H1 (cell line): Measurements from ENCODE around the gene ARF3. TPM values are rescaled to one million over a fixed set of nuclear protein-coding genes. Genes with fewer than 3 reads are reported as not detected.
A peak's percentile ranks its signal among the peaks of the same experiment; 100 is the strongest.

Experiments
- CTCF ChIA-PET: fragments of 300-600 bp; sonication (Branson Sonifier 250); formaldehyde crosslinking; loops from one replicate; lab custom pipeline; 2021; ENCODE audit not compliant: partially characterized antibody; lab: Charles Lee
- POLR2A ChIA-PET: fragments of 300-600 bp; sonication (Branson Sonifier 250); formaldehyde crosslinking; loops from one replicate; lab custom pipeline; 2021; ENCODE audit warnings: inconsistent platforms; ENCODE audit not compliant: partially characterized antibody; lab: Charles Lee
- DNase-seq, 2 experiments: peaks; one replicate each; pipeline versions ENCODE4 v3.0.0 to v3.0.0-alpha.2; 2010 to 2022; ENCODE audit warnings: low spot score in 2 of 2, low read depth in 1 of 2, mixed read lengths in 1 of 2
- FAIRE-seq: peaks from 2 replicates; lab custom pipeline; 2011; peaks lifted over from hg19 to GRCh38; lab: Jason Lieb, UNC
- H2AFZ ChIP-seq: 2 replicates; pipeline ENCODE4 v1.8.1; 2012; ENCODE audit warnings: low read length, inconsistent platforms
- H2AK5ac ChIP-seq: 2 replicates; pipeline ENCODE4 v1.6.1; 2013; ENCODE audit warnings: low read depth, low read length
- H2BK120ac ChIP-seq: replicated peaks from 2 replicates; pipeline ENCODE3; 2013; ENCODE audit warnings: low read depth, low read length, inconsistent platforms
- H2BK12ac ChIP-seq: 2 replicates; pipeline ENCODE4 v1.6.1; 2013; ENCODE audit warnings: low read depth, low read length
- H2BK15ac ChIP-seq: 2 replicates; pipeline ENCODE4 v1.6.1; 2013; ENCODE audit warnings: low read length
- H2BK20ac ChIP-seq: 2 replicates; pipeline ENCODE4 v1.6.1; 2013; ENCODE audit warnings: low read length
- H2BK5ac ChIP-seq: 2 replicates; pipeline ENCODE4 v1.6.1; 2013; ENCODE audit warnings: low read depth, low read length
- H3K14ac ChIP-seq: 2 replicates; pipeline ENCODE4 v1.6.1; 2013; ENCODE audit warnings: inconsistent platforms; ENCODE audit not compliant: insufficient read length
- H3K18ac ChIP-seq: 2 replicates; pipeline ENCODE4 v1.6.1; 2013; ENCODE audit warnings: low read length; ENCODE audit errors: extremely low read depth
- H3K23ac ChIP-seq: 2 replicates; pipeline ENCODE4 v1.6.1; 2013; ENCODE audit warnings: inconsistent platforms; ENCODE audit not compliant: insufficient read length
- H3K23me2 ChIP-seq: 2 replicates; pipeline ENCODE4 v1.6.1; 2013; ENCODE audit warnings: low read depth, low read length
- H3K27ac ChIP-seq: 2 replicates; pipeline ENCODE4 v1.6.1; 2011; ENCODE audit warnings: low read depth, low read length, inconsistent platforms
- H3K27me3 ChIP-seq, 4 experiments: replicated peaks in 1 of 4; 1 replicate in 1 of 4; 2 replicates in 3 of 4; pipeline versions ENCODE4 v1.6.1 to v1.8.1; 2011 to 2013; ENCODE audit warnings: low read length in 3 of 4, mild to moderate bottlenecking in 3 of 4, inconsistent platforms in 2 of 4, mixed read lengths in 2 of 4, moderate library complexity in 1 of 4; ENCODE audit not compliant: control insufficient read depth in 3 of 4, insufficient read depth in 3 of 4; ENCODE audit errors: extremely low read depth in 1 of 4
- H3K36me3 ChIP-seq, 4 experiments: 2 replicates each; pipeline versions ENCODE4 v1.6.1 to v1.8.1; 2011 to 2013; ENCODE audit warnings: mild to moderate bottlenecking in 4 of 4, low read length in 3 of 4, moderate library complexity in 2 of 4, control low read depth in 1 of 4, inconsistent platforms in 1 of 4; ENCODE audit not compliant: insufficient read depth in 4 of 4, control insufficient read depth in 2 of 4
- H3K4ac ChIP-seq: replicated peaks from 2 replicates; pipeline ENCODE3; 2013; ENCODE audit warnings: low read length, low read depth, mixed read lengths, inconsistent platforms; ENCODE audit not compliant: insufficient read length
- H3K4me1 ChIP-seq, 4 experiments: replicated peaks in 1 of 4; 1 replicate in 1 of 4; 2 replicates in 3 of 4; pipeline versions ENCODE4 v1.6.1 to v1.8.1; 2011 to 2013; ENCODE audit warnings: low read length in 3 of 4, inconsistent platforms in 2 of 4, mixed read lengths in 1 of 4; ENCODE audit not compliant: insufficient read depth in 4 of 4, control insufficient read depth in 3 of 4
- H3K4me2 ChIP-seq, 2 experiments: 2 replicates each; pipeline versions ENCODE4 v1.6.1 to v1.8.1; 2011 to 2013; ENCODE audit warnings: low read depth in 2 of 2, low read length in 2 of 2, control low read depth in 1 of 2, inconsistent platforms in 1 of 2, mild to moderate bottlenecking in 1 of 2; ENCODE audit not compliant: insufficient read depth in 1 of 2
- H3K4me3 ChIP-seq, 4 experiments: fragments of 200-600, 300-600 bp in 1 of 4; sonication (generic), shearing (Covaris generic), sonication (Bioruptor Twin) in 1 of 4; 2 replicates each; pipeline versions ENCODE4 v1.5.1 to v1.8.1; 2011 to 2016; ENCODE audit warnings: low read length in 4 of 4, low read depth in 3 of 4, control low read depth in 2 of 4, inconsistent platforms in 2 of 4, mild to moderate bottlenecking in 2 of 4, mixed read lengths in 1 of 4, moderate library complexity in 1 of 4; ENCODE audit not compliant: insufficient read depth in 2 of 4; ENCODE audit errors: extremely low read depth in 1 of 4
- H3K56ac ChIP-seq: replicated peaks from 2 replicates; pipeline ENCODE3; 2013; ENCODE audit warnings: low read depth, mild to moderate bottlenecking, mixed read lengths, low read length, inconsistent platforms; ENCODE audit not compliant: insufficient read length
- H3K79me1 ChIP-seq: 2 replicates; pipeline ENCODE4 v1.6.1; 2013; ENCODE audit warnings: low read depth, low read length, control low read depth
- H3K79me2 ChIP-seq, 2 experiments: 2 replicates each; pipeline versions ENCODE4 v1.6.1 to v1.8.1; 2012 to 2013; ENCODE audit warnings: low read length in 2 of 2, mild to moderate bottlenecking in 2 of 2, inconsistent platforms in 1 of 2; ENCODE audit not compliant: insufficient read depth in 2 of 2, control insufficient read depth in 1 of 2
- H3K9ac ChIP-seq, 4 experiments: replicated peaks in 1 of 4; 1 replicate in 1 of 4; 2 replicates in 3 of 4; pipeline versions ENCODE4 v1.6.1 to v1.8.1; 2011 to 2013; ENCODE audit warnings: low read depth in 3 of 4, low read length in 3 of 4, control low read depth in 2 of 4, mild to moderate bottlenecking in 2 of 4, moderate library complexity in 2 of 4, inconsistent platforms in 1 of 4; ENCODE audit errors: extremely low read depth in 1 of 4
- H3K9me3 ChIP-seq, 2 experiments: 2 replicates each; pipeline versions ENCODE4 v1.6.1 to v1.8.1; 2012 to 2013; ENCODE audit warnings: mild to moderate bottlenecking in 2 of 2, moderate library complexity in 2 of 2, control low read depth in 1 of 2, inconsistent platforms in 1 of 2, low read depth in 1 of 2, low read length in 1 of 2, mixed read lengths in 1 of 2; ENCODE audit not compliant: insufficient read depth in 2 of 2
- H4K20me1 ChIP-seq, 2 experiments: replicated peaks in 1 of 2; 2 replicates each; pipeline versions ENCODE3 to v1.8.1; 2011 to 2013; ENCODE audit warnings: inconsistent platforms in 2 of 2, low read length in 2 of 2, mild to moderate bottlenecking in 1 of 2; ENCODE audit not compliant: insufficient read depth in 2 of 2, control insufficient read depth in 1 of 2
- H4K5ac ChIP-seq: 2 replicates; pipeline ENCODE4 v1.6.1; 2013; ENCODE audit warnings: low read length, low read depth, mixed read lengths, inconsistent platforms; ENCODE audit not compliant: insufficient read length
- H4K8ac ChIP-seq: 2 replicates; pipeline ENCODE4 v1.8.0; 2013; ENCODE audit warnings: mild to moderate bottlenecking, moderate library complexity, low read length, inconsistent platforms; ENCODE audit not compliant: insufficient read depth; ENCODE audit errors: extremely low read depth
- H4K91ac ChIP-seq: replicated peaks from 2 replicates; pipeline ENCODE3; 2013; ENCODE audit warnings: low read length, mixed read lengths, inconsistent platforms; ENCODE audit not compliant: insufficient read length
- ASH2L ChIP-seq: fragments of 200-600, 300-600 bp; sonication (generic); IDR thresholded peaks from one replicate; pipeline ENCODE4 v1.7.1; 2017; ENCODE audit warnings: low read length
- GTF2F1 ChIP-seq: IDR thresholded peaks from 2 replicates; pipeline ENCODE4 v1.6.1; 2012; ENCODE audit warnings: low read depth, low read length, improper control_type of control experiment, borderline replicate concordance
- POLR2AphosphoS5 ChIP-seq: IDR thresholded peaks from 2 replicates; pipeline ENCODE4 v1.6.1; 2011; ENCODE audit warnings: low read depth, low read length
- WGBS, 2 experiments: shearing (Covaris generic) in 1 of 2; methylation state at CpG; one replicate each; pipeline versions ENCODE4 v1.1.6 to v1.1.7; 2013 to 2015; ENCODE audit warnings: low lambda C conversion rate in 2 of 2, mixed read lengths in 2 of 2, inconsistent platforms in 1 of 2, low coverage in 1 of 2, missing lambda C conversion rate in 1 of 2; ENCODE audit not compliant: insufficient replicate concordance in 2 of 2, insufficient coverage in 1 of 2, insufficient read length in 1 of 2; ENCODE audit errors: extremely low coverage in 1 of 2, missing lambda C conversion rate in 1 of 2; 5-methylcytosine and 5-hydroxymethylcytosine counted together
- polyA plus RNA-seq, 7 experiments: library from polyadenylated mRNA; depleted of rRNA in 3 of 7; stranded (reverse) in 5 of 7; unstranded in 2 of 7; fragments of >200 nt in 5 of 7; fragments of 200-250 nt in 2 of 7; gene quantifications; 1 replicate in 5 of 7; 2 replicates in 1 of 7; 4 replicates in 1 of 7; pipeline versions ENCODE4 v1.2.1 to v1.2.3, GENCODE V29; 2011 to 2013; ENCODE audit warnings: missing spikeins in 2 of 7, mixed read lengths in 2 of 7
- total RNA-seq: library from RNA; stranded (reverse); fragmentation: NEBNext Ultra II Directional; extraction: Animal tissue kit (Norgen Biotek cat#: 25700); gene quantifications from 2 replicates; pipeline ENCODE4 v1.2.1, GENCODE V29; 2021

The ARF3 gene
- total and polyA plus RNA-seq, 2 of the 8 experiments (the other 6 are each of a cell fraction or from before 2014, with no cell fraction given): 231 to 250 TPM

GRCh38 chr12:48952691-48953090 lies 4.6 kb downstream of the ARF3 start:
- H2BK5ac ChIP-seq: no peak overlapping the region
- no peak overlapping the region for H2BK15ac ChIP-seq
- no peak for TF ChIP-seq ASH2L
- TF ChIP-seq POLR2AphosphoS5: peak; percentile 27; the same call in 1 of the 2 replicates
- no peak for TF ChIP-seq GTF2F1
- peaks cover 36 to 82% of the 10 kb centered on the region in 2 experiments for H3K79me2 ChIP-seq
- CTCF ChIA-PET: interaction anchor here (0.9 to 40.8 kb wide), 9 partner anchors 10 to 133 kb away, joined by 3 to 1336 read pairs (median 7); partner anchors contain the start of genes DDN, FKBP11 and WNT1
- 86% methylated on average over 4 of the region's 4 CpGs; no CpG with 5 or more reads in 1 of the 2 experiments for WGBS, 2 experiments
- H3K56ac ChIP-seq: no peak overlapping the region
- no peaks in the 10 kb centered on the region for H3K9me3 ChIP-seq
- no peak overlapping the region; a peak in 1 of 7 replicates for H3K9ac ChIP-seq
- no peak overlapping the region for H4K5ac ChIP-seq
- no peak overlapping the region for H3K23ac ChIP-seq
- peaks cover 10% of the 10 kb centered on the region; the same call in 1 of the 2 replicates for H3K79me1 ChIP-seq
- H4K20me1 ChIP-seq: peaks cover 13 to 33% of the 10 kb centered on the region in 2 experiments
- H4K91ac ChIP-seq: no peak overlapping the region
- no peak overlapping the region for H3K4me3 ChIP-seq
- H3K27me3 ChIP-seq: no peaks in the 10 kb centered on the region
- H2BK120ac ChIP-seq: no peak overlapping the region
- no peak overlapping the region for H3K4me2 ChIP-seq
- H3K14ac ChIP-seq: no peak overlapping the region
- peaks cover 2 to 11% (median 7%) of the 10 kb centered on the region in 4 experiments; a peak in 6 of 7 replicates for H3K4me1 ChIP-seq
- no peak overlapping the region for H3K4ac ChIP-seq
- DNase-seq (no peak), FAIRE-seq (no peak)
- no peak overlapping the region for H3K27ac ChIP-seq
- H2AK5ac ChIP-seq: no peak overlapping the region
- no peak overlapping the region for H3K18ac ChIP-seq
- H2BK20ac ChIP-seq: no peak overlapping the region
- H4K8ac ChIP-seq: no peak overlapping the region
- H3K36me3 ChIP-seq: peaks cover 3 to 34% (median 7%) of the 10 kb centered on the region in 4 experiments; a peak in 6 of 8 replicates
- no peak overlapping the region for H2BK12ac ChIP-seq
- POLR2A ChIA-PET: interaction anchor here (1.0 to 6.7 kb wide), 11 partner anchors 10 to 99 kb away, joined by 3 to 77 read pairs (median 3); partner anchors contain the start of gene FKBP11
- peaks cover 6% of the 10 kb centered on the region; the same call in 1 of the 2 replicates for H3K23me2 ChIP-seq
- H2AFZ ChIP-seq: no peak overlapping the region
